GM18951 (cell line): Measurements from ENCODE around the gene PPID.
"Not testable (repeated sequence)": the region's sequence is repeated elsewhere in the genome, so short reads cannot be mapped to it uniquely, and the experiment has no call there.

Source experiments
- POLR2A ChIP-seq: IDR thresholded peaks from 4 replicates; pipeline ENCODE4 v1.6.1; 2011; ENCODE audit warnings: mild to moderate bottlenecking; ENCODE audit not compliant: insufficient read length, insufficient read depth; ENCODE audit errors: extremely low read depth
- in situ Hi-C: fragments of 300-500 bp; cut with MboI; formaldehyde crosslinking; loops from one replicate; pipeline ENCODE4 v1.12.0; 2022; ENCODE audit warnings: low sequenced_read_pairs, mixed read lengths, inconsistent platforms; ENCODE audit not compliant: unreplicated experiment

The PPID gene

GRCh38 chr4:158715802-158716201 lies 7.4 kb downstream of the PPID start:
- in situ Hi-C loops: no loop called here
- TF ChIP-seq POLR2A: no peak

GRCh38 chr4:158714937-158715336 lies 8.3 kb downstream of the PPID start:
- in situ Hi-C loops: no loop called here
- no peak for TF ChIP-seq POLR2A

- in situ Hi-C loops: not testable (repeated sequence)
Observed at GRCh38 chr4:158712622-158713021, 10.6 kb downstream of the PPID start.

- in situ Hi-C loops: no loop called here
- TF ChIP-seq POLR2A: no peak
Observed at GRCh38 chr4:158710814-158711213, 12.4 kb downstream of the PPID start.

GRCh38 chr4:158704274-158704673 lies 18.9 kb downstream of the PPID start:
- TF ChIP-seq POLR2A: no peak
- in situ Hi-C loops: no loop called here

GRCh38 chr4:158688813-158689212 lies 34.4 kb downstream of the PPID start:
- in situ Hi-C loops: no loop called here
- TF ChIP-seq POLR2A: no peak

- in situ Hi-C loops: no loop called here
- no peak for TF ChIP-seq POLR2A
Observed at GRCh38 chr4:158682066-158682465, 41.1 kb downstream of the PPID start.

- in situ Hi-C loops: no loop called here
- TF ChIP-seq POLR2A: no peak
Observed at GRCh38 chr4:158681629-158682028, 41.6 kb downstream of the PPID start.

GRCh38 chr4:158678767-158679166 lies 44.4 kb downstream of the PPID start:
- TF ChIP-seq POLR2A: no peak
- in situ Hi-C loops: no loop called here

- TF ChIP-seq POLR2A: no peak
- in situ Hi-C loops: no loop called here
Observed at GRCh38 chr4:158676076-158676475, 47.1 kb downstream of the PPID start.

- TF ChIP-seq POLR2A: no peak
- in situ Hi-C loops: no loop called here
Observed at GRCh38 chr4:158673633-158674032, 49.6 kb downstream of the PPID start.

- in situ Hi-C loops: no loop called here
- TF ChIP-seq POLR2A: peak; percentile 41
Observed at GRCh38 chr4:158671915-158672806, 51.0 kb downstream of the PPID start, which contains the start of gene ETFDH. Gene ETFDH, plus strand, starts transcription at chr4:158672296. Its CDS starts 161 bp downstream, at chr4:158672457.

- in situ Hi-C loops: no loop called here
- TF ChIP-seq POLR2A: peak; percentile 16
Observed at GRCh38 chr4:158671665-158671914, 51.6 kb downstream of the PPID start, which contains the start of gene C4orf46. Gene C4orf46, minus strand, starts transcription at chr4:158671887. Its CDS starts 86 bp downstream, at chr4:158671801.

GRCh38 chr4:158670975-158671664 lies 52.1 kb downstream of the PPID start:
- no peak for TF ChIP-seq POLR2A
- in situ Hi-C loops: no loop called here
